HG02610 (cell line): Measurements from ENCODE around the gene GBF1.

Source experiments
- ATAC-seq: cut with Tn5 transposase; IDR thresholded peaks from one replicate; pipeline ENCODE4 v1.9.1; 2021; ENCODE audit warnings: mild to moderate bottlenecking, moderate library complexity; ENCODE audit not compliant: unreplicated experiment

Gene GBF1

DNA sequence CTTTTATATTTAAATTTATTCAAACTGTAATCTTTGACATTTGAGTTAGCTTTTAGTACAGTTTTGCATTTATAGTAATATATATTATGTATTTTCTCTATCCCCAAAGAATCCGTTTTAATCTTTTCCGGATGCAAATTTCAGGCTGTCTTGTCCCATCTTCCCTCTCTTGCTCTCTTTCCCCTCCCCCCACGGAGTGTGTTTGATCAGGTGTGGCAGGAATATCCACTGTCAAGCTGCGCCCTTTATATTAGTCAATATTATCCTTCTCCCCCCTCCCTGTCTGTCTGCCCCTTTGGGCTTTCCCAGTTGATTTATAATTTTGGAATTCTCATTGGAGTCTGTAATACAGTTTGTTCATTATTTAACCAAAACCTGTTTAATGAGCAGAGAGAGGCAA, 19.0 kb downstream of the GBF1 start:
- no peak for ATAC-seq

DNA sequence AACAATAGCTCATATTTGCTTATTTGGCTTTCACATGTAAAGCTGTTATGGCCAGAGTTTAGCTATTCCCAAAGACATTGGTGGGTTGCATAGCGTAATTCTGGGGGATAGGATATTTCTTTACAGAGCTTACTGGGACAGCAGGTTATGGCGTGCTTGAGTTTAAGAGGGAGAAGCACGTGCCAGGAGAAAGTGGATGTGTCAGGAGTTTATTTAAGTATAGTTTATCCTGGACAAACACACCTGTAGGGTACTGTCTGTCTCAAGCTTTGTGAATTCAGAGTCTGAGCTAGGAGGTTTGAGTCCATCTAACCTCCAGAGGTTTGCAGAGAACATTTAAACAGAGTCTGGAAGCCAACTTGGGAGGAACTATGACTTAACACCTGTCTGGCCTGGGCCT, 21.3 kb downstream of the GBF1 start:
- ATAC-seq, result no peak

DNA sequence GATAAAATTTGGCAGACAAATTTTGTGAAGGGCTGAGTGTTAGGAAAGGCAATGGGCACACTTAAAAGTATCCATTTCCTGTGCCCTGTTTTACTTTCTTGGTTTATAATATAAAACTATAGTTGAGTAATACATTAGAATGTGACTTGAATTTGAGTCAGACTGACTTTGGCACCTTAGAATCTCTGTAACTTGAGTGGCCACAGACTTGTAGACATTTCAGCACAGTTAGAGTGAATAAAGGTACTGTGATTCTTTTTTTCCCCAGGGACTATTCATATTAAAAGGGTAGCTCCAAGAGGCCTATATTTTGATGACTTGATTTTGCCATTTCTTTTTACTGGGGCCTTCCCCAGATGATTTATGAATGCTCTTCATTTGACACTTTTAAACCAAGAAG, 22.4 kb downstream of the GBF1 start:
- ATAC-seq, result no peak

DNA sequence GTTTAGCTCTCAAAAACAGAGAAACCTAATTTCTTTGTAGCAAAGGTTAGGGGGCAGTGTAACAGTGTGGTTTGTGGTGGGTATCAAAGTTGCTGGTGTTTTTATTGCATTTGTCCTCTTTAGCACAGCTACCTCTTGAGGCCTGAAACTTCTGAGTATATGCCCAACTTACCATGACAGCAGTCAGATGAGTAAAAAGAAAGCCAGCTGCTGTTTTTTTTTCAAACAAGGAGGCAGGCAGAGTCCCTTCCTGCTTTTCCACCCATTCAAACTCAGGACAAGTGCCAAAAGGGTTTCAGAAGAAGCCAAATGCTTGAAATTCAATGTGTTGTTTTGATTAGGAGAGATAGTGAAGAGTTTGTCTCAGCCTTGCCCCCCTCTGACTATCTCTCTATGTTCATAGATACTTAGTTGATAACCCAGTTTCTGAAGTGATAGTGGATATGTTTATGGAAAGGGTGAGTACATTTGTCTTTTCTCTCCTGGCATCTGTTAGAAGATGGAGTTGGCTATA, 23.1 kb downstream of the GBF1 start:
- no peak for ATAC-seq

DNA sequence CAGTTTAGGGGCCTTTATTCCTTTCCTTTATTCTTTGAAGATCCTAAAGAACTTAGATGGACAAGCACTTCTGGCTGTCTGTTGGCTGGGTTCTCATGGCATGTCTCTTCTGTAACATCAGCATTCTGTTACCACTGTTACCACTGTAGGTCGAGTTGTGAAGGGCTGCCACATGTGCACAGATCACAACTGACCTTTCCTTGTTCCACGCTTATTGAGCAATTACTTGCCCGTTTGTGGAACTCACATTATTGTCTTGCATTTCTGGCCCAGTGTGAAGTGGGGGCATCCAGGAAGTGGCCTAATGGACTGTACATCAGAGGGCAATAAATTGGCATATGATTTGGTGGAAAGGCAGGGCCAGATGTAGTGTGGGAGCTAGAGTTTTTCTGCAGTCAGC, 23.7 kb downstream of the GBF1 start:
- ATAC-seq, result no peak

DNA sequence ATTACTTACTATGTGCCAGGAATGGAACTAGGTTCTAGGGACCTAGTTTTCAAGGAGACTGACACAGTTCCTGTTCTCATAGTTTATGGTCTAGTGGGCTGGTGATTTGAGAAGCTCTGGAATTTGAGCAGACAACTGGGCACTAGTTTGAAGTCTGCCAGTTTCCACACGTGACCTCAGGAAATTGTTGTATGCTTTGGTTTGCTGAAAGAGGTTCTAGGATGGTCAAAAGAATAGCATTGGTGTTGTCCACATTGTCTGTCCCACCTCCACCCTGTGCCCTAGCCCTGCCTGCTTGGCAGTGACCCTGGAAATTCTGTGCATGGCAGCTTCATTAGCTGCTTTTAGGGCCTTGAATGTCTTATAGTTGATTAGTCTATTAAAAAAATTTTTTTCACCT, 28.7 kb downstream of the GBF1 start:
- no peak for ATAC-seq

DNA sequence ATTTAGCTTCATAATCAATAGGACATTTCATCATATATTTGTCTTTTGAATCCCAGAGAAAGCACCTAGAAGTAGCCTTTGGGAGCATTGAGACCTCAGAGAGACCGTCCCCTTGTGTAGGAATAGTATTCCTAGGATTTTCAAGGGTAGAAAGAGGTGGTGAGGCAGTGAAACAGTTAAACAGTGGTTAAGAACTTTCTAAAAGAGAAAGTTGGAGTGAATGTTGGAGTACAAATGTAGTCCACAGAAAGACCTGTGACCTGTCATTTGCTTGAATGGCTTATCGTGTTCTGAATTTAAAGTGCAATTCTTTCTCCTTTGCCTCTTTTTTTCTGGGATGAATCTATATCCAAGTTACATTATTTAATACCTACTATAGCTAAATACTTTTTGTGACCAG, 30.0 kb downstream of the GBF1 start:
- ATAC-seq, result no peak

DNA sequence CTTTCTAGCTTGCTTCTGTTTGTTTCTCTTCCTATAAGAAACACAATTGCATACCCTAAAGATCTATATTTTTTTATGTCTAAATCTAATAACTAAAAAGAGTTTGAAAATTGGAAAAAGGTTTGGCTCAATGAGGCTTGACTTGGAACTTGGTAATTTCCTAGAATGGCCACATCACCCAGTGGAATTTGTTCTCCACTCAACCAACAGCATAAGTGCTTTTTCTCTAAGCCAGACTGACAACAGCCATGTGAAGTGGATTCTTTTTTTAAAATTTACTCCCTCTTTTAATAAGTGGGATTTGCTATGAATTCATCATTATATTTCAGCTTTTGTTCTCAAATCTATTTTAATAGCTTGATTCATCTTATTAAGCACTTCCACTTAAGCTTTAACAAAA, 33.8 kb downstream of the GBF1 start:
- no peak for ATAC-seq

DNA sequence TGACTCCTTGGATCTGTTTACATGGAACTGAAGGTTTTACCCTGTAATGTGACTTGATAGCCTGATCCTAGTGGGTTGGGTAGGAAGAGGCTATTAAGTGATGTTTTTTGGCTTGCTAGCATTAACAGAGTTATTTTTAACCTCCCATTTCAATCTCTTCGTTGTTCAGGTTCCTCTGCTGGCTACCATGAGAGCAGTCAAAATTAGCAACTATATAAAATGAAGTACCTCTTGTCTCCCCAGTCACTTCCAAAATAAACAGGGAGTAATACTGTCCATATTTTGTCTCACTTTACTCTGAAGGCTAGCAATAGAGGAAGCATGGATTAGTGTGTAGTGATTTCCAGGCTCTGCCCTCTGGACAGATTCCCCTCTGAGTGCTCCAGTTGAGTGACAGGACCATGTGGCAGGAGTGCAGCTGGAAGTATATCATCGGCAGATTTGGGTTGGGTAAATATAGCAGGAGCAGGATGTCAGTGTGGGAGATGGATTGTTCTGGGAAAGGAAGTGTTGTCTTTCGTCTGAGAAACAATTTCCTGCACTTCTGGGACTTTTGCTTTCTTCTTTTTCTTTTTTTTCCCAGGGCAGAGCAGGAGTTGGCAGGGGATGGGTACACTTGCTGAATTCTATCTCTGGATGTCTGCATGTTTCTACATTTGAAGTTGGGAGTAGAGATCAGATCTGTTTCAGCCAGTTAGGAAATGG, 35.2 kb downstream of the GBF1 start:
- no peak for ATAC-seq

DNA sequence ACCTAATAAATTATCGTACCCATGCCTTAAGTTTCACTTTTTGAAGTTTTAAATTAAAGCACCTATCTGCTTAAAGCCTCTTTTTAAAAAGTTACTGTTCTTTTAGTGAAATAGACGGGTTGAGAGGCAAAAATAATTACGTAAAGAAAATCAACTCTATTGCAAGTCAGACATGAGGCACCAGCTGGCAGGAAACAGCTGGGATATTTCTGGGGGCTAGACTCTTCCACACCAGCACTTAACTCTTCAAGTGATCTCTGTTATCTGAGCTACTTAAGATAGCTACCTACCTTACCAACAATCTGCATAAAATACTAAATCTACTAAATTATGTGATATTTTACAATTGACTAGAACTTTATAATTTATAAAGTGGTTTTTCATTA, 35.8 kb downstream of the GBF1 start:
- no peak for ATAC-seq

DNA sequence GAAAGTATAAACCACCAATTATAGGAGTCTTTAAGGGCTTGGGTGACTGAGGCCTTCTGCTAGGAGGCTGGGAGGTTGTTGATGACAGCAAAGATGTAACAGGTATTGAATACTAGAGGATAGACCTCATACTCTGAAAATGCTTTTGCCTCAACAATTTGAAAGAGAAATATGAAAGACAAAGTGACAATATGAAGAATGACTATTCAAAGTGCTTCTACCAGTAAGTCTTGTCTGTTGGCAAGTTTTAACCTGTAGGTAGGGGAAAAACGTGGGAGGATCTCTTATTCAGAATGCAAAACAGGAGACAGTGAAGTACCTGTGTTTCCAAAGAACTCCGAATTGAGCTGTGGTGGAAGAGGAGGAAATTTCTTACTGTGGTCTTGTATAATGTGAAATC, 38.2 kb downstream of the GBF1 start:
- no peak for ATAC-seq

DNA sequence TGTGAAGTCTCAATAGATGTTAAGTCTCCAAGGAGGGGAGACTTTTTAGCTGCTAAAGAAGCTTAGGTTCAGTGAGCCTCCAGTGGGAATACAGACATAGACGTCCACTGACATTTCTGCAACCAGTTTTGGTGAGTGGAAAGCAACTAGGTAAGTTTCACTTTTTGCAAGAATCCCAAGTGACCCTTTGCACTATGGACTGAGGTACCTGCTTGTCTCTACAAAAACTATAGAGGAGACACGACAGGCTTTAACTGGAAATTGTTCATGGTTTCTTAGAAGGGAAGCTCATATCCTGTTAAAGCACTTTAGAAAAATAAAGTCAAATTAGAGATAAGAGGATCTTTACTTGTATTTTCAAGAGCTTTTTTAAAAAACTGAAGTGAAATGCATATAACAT, 38.6 kb downstream of the GBF1 start:
- ATAC-seq, result no peak

DNA sequence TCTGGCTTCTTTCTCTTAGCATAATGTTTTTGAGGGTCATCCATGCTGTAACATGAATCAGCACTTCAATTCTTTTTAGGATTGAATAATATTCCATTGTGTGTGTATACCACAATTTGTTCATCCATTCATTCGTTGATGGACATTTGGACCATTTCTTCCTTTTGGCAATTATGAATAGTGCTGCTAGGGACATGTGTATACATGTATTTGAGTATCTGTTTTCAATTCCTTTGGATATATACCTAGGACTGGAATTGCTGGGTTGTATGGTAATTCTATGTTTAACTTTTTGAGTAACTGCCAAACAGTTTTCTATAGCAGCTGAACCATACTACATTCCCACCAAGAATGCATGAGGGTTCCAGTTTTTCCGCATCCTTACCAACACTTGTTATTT, 39.2 kb downstream of the GBF1 start:
- ATAC-seq, result no peak

DNA sequence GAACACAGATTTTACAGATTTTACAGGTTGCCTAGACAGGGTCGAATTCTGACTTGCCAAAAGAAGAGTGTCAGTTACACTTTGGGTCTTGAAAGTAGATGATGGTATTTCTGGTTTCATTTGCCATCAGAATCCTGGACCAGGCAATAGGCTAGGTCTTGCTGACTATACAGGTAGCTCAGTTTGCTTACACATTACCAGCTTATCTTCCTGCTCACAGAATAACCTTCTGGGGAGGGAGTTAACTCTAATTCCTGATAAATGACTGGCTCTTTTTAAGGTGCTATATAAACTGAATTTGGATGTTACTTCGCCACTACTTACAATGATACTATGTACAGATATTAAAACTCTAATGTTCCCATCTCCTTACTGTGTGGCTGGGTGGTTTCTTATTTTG, 39.8 kb downstream of the GBF1 start:
- ATAC-seq, result no peak

DNA sequence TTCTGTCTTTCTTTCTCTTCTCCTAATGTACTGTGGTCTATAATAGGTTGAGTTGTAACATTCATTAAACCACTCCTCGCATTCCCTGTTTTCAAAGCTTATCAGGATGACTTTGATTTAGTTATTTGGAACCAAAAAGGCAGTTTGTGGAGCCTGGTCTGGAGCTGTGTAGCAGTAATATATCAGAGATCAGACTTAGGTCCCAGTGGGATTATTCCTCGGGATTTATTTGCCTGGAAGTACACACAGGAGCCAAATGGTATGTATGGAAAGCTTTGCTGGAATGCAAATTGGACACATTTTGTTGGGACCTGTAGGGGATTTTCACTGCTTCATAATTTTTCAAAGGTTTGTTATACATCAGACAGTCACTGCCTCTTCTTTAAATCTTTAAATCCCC, 40.9 kb downstream of the GBF1 start:
- ATAC-seq, result no peak

DNA sequence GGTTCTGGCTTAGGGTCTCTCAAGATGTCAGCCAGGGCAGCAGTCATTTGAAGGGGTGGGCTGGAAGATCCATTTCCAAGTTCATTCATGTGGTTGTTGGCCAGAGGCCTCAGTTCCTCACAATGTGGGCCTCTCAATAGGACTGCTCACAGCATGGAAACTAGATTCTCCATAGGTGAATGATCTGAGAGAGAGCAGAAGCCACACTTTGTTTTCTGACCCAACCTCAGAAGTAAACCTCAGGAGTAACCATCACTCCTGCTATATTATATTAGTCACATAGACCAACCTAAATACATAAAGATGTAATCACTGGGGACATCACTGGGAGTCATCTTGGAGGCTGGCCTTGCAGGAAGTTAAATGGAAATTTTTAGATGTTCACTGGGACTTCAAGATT, 42.2 kb downstream of the GBF1 start:
- no peak for ATAC-seq

DNA sequence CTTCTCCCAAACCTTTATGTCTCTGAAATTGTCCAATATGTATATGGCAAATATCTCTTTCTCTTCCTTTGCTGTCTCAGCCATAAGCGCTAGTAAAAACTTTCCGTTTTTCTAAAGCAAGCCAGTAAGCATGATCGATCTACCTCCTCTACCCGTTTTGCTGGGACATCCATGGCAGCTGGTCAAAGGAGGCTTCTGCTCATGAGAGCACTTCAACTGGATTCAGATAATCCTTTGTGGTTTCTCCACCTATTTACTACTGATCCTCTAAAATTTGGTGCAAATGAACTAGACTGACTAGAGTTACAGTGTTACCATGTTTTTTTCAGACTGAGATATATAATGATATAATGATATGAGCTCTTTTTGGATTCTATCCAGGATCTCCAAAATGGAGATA, 42.7 kb downstream of the GBF1 start:
- ATAC-seq, result no peak

DNA sequence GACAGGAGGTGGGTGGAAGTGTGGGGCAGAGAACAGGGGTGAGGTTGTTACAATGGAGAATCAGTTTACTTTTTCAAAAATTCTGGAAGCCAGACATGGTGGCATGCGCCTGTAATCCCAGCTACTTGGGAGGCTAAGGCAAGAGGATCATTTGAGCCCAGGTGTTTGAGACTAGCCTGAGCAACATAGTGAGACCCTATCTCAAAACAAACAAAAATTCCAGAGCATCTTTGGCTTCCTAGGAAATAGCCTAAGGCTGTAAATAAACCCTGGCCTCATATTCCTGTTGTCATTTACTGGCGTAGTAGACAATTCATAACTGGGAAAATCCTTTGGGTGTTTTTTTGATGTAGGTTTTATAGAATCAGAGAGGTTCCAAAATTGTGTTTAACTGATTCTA, 44.0 kb downstream of the GBF1 start:
- no peak for ATAC-seq

DNA sequence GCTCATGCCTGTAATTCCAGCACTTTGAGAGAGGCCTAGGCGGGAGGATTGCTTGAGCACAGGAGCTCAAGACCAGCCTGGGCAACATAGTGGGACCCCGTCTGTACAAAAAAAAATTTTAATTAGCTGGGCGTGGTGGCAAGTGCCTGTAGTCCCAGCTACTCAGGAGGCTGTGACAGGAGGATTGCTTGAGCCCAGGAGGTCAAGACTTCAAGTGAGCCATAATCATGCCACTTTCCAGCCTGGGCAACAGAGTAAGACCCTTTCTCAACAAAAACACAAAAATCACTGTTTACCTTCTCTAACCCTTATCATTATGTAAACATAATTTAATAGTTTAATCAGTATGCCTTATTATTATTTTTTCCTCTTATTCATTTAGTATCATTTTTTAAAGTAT, 44.5 kb downstream of the GBF1 start:
- ATAC-seq, result no peak

DNA sequence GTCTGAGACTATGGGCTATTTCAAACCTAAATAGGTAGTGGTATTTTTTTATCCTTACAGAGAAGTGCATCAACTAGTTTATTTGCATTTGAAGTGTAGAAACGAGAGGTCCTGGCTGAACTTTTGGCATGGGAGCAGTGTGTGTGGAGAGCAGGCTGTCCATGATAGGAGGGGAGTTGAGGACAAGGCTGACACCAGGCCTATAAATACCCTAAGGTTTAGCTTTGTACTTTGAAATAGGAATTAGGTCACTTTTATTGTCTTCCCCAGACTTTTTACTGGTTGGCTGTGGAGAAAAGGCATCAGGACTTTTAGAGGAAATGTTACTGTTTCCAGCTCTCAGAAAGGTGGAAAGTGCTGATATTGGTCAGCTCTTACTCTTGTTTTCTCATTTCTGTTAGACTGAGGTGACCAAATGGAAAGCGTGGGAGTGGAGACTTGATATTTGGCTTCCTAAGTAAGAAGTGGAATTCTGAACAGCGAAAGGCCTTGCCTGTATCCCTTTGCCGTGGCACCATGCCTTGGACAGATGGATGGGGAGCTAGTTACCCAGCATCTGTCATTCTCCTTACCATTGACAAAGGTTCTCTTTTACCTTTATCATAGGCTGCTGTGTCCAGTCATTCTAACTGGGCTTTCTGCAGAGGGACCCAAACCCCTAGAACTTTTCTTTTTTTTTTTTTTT, 46.0 kb downstream of the GBF1 start:
- ATAC-seq, result no peak

DNA sequence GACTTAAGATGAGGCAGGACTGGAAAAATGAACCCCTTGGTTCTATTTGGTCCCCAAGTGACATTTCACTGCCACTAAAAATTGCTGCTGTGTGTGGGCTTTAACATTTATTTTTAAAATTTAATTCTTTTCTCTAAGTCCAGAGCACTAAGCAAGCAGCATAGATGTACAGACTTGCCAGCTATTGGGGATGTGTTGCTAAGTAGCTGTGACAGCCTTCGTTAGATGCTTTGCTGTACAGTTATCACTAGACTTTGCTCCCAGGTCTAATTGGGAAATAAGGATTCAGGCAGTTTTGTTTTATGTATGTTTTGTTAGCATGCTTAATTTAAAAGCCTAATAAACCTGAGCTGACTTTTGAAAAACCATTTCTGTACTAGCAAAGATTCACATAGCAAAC, 51.8 kb downstream of the GBF1 start:
- ATAC-seq, result no peak

DNA sequence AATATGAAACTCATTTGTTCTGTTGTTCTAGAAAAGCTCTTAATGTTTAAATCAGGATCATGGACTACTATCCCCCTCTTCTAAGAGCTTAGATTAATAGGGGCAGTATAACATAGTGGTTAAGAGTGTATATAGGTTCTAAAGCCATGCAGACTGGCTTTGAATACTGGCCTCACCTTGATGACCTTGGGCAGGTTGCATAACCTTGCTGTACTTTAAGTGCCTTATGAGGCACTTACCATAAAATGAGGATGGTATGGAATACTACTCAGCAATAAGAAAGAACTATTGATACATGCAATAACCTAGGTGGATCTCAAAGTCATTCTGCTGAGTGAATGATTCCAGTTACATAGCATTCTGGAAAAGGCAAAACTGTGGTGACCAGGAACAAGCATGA, 53.6 kb downstream of the GBF1 start:
- no peak for ATAC-seq

DNA sequence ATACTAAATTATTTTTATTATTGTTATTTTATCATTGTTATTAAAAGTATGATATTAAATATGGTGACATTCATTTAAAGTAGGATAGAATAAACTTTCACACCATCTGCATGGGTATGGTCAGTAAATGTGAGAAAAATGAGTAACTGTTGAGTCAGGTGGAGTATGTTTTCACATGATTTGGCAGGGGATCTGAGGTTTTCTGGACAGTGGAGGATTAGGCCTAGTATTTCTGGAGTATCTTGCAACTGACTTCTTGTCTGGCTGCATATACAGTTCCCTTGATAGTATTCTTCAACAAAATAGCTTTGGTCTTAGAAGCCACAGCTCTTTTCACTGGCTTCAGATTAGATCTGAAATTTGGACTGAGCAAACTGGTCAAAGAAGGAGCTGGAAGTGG, 54.5 kb downstream of the GBF1 start:
- no peak for ATAC-seq
